Stimulated activated CD4-positive, alpha-beta T cell treated with anti-CD3 and anti-CD28 coated beads, Interleukin-4, amount 100 ng/mL, for 4 hours (primary cell): Measurements from ENCODE around the gene YKT6.
A peak's percentile ranks its signal among the peaks of the same experiment; 100 is the strongest.
"Not testable (repeated sequence)": the region's sequence is repeated elsewhere in the genome, so short reads cannot be mapped to it uniquely, and the experiment has no call there.

Experiments used
- DNase-seq, 2 experiments: peaks; one replicate each; pipeline ENCODE4 v3.0.0-alpha.2; 2020

Gene YKT6

DNA sequence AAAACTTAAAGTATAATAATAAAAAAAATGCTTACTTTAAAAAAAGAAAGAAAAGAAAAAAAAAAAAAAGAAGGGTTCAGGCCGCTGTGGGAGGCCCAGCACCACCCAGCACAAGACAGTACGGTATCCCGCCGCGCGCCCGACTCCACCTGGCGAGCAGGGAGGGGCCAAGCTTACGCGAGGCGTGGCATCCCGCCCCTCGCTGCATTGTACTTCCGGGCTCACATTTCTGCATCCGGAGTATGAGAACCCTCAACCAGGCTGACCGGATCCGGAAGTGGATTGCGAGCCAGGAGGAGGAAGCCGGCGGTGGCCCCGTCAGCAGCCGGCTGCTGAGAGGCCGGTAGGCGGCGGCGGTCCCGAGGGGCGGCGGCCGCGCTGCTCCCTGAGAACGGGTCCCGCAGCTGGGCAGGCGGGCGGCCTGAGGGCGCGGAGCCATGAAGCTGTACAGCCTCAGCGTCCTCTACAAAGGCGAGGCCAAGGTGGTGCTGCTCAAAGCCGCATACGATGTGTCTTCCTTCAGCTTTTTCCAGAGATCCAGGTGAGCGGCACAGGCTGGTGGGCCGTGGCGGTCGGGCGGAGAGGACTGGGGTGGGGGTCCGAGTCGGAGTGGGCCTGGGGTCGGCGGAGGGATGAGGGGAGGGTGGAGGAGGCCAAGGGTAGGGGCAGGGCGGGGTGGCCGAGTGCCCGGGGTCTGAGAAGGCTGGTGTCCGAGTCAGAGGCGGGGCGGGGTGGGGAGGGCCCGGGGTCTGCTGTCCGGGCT lies at the start of gene YKT6:
Gene YKT6 (plus strand): TSS at position 280 of the 763 bp plus-strand sequence. CDS start 158 bp downstream, at position 438.
- peak; percentile 91 to 94 for DNase-seq

DNA sequence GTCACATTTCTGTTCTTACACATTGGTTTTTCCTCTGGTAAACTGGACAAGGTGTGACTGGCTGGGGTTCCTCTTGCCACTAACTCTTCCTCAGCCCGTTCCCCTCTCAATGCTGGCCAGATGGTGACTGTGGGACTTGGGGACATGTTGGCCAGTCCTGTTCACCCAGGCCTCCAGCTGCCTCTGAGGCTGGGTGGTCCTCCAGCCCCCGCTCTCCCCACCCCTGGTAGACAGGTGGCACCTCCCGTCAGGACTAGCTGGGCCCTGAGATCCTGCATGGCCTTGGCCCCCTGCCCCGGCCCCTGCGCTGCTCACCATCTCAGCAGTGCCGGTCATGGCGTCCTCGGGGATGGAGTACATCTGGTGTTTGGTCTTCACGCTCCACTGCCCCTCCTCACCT lies 48.8 kb upstream of the YKT6 start:
- no peak for DNase-seq

DNA sequence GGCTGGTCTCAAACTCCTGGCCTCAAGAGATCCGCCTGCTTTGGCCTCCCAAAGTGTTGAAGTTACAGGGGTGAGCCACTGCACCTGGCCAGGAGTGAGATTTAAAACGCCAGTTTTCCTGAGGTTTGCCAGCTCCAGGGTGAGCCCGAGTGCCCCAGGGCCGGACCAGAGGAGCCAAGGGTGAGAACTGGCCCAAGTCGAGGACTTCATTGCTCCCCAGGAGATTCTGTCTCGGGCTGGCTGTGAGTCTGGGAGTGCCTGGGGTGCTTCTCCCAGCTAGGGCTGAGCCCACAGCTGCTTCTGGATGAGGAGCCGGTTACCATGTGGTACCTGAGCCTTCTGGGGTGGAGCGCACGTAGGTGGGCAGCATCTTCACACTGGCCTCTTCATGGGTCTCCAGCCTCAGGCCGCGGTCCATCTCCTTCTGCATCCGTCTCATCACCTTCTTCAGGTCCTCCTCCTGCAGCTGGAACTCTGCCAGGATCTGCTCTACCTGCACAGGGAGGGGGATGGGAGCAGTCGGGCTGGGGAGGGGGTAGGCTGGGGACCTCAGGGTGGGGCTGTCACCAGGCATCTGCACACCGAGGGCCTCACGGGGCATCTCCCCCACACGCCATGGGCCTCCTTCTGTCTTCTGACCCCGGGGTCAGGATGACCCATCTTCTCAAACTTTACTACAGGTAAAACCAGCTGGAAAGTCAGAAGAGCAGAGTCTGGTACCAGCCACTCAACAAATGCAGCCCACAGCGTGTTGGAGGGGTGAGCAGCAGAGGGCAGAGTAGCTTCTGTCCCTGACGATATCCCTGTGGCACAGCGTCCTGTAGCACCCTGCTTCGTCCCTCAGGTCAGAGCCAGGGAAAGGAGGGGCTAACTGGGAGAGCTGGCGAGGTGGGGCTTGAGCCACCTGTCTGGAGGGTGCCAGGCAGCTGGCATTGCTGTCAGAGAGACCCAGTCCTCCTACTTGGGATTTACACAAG lies 47.5 kb upstream of the YKT6 start:
- DNase-seq = no peak

DNA sequence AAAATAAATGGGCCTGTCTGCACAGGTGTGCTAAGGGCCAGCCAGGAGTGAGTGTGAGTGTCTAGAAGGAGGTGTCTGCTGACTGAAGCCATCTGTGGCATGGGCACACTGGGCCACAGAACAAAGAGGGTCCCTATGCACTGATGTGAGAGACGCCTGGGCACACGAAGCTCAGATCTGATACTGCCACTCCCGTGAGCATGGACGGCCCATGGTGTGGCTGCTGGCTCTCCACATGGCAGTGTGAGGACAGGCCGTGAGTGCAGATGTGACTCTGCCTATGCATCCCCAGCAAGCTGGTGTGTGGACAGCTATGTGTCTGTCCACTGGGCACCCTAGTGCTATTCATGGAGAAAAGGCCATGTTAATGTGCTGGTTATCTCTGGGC lies 46.8 kb upstream of the YKT6 start:
- no peak for DNase-seq

DNA sequence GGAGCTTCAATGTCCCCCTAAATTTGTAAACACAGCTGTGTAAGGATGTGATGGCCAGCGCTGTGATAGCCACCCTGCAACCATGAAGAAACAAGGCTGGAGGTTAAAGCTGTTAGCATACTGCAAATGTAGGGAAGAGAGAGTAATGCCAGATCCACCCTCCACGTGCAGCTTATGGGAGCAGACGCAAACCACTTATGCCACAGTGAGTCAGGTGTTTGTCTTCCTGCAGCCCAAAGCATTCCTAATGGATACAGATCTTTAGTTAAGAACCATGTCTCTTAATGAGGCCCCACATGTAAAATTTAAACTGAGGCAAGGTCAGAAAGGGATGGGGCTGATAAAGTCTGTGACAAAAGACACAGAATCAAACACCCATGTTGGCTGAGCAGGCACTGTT lies 46.1 kb upstream of the YKT6 start:
- no peak for DNase-seq

DNA sequence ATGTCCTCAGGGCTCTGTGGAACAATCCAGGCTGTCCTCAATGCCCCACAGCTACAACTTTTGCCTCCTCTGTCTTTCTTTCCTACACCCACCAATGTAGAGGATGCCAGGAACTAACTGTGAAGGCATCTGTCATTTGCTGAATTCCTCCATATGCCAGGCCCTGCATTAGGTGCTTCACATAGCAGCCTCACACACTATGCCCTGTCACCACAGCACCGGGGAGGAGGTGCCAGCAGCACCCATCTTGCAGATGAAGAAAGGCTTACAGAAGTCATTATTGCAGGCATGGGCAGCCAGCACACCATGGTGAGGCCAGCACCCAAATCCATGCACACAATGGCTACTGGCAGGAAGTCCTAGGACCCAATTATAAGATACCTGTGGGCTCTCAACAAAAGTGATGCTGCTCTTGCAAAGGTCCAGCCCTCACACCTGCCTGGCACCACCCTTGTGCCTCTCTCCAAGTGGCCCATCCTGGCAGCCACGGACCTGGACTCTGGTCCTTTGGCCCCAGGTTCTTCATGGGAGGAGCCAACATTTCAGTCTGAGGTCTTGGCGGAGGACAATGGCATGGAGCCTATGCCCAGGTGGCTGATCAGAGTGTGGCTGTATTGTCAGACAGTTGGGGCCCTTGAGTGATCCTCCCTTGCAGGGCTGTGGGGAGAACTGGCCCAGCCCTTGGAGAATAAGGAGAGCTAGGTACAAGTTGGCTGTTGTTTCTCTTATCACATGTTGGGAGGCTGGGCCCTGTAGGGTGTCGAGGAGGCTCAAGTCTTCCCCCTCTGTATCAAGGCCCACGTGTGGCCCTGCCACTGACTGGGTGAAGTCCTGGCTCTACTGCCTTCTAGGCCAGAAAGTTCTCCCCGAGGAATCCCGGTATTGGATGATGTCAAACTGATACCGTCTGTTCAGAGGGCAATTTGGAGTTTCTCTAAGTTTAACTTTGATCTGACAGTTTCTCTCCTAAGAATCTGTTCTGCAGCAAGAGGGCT lies 45.3 kb upstream of the YKT6 start:
- no peak for DNase-seq

DNA sequence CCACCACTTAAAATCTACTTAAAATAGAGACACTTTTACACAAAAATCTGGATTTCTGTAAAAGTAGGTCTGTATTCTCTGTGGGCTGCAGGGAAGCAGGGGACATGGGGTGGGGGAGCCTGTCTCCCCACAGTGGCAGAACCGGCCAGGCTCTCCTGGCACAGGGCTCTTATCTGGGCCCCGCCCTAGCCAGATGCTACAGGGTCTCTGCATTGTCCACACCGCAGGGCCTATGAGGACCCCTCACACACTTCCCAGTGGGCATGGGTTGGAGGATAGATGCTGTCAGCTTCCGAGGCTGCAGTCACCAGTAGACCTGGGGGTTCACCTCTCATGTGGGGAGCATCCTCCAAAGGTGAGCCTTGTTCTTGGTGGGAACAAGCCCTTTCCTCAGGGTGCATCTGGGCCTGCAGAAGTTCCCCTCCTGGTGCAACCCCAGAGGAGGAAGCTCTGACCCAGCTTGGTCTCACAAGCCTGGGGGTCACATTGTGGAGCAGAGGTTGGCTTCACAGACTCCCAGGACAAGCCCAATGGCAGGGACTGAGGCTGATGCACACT lies 44.2 kb upstream of the YKT6 start:
- no peak for DNase-seq

DNA sequence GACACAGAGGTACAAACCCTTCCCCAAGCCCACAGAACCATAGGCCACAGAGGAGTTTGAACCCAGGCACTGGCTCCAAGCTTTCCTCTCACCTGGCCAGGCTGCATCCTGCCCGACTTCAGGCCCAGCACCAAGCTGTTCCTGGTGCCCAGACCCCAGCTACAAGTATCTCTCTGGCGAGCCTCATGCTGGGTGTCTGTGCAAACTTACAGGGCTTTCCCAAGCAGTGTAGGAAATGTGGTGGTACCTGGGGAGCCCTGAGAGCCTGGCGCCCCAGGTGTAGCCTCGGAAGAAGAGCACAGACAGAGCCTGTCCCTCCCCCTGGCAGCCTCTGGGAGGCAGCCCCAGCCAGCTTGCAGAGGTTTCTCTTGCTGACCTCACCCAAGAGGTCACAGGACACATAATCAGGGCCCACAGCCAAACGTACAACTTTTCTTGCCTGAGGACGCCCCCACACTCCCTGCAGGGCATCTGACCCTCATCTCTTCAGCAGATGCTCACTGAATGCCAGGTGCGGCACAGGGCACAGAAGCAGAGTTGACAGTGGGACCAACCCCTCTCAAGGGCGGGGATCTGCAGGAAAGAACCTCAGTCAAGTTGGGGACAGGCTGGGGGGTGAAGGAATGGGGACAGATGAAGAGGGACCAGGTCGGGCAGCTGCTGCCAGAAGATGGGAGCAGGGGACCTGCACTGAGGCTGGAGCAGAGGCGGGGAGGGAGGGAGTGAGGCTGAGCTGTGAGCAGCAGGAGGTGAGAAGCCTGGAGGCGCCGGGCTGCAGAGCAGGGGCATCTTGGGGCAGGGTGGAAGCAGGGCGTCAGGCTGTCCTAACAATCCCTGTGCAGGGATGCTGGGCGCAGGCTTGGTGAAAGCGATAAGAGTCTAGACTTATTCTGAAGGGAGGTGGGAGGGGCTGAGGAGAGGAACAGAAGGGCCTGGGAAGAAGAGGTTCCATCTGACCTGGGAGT lies 43.4 kb upstream of the YKT6 start:
- no peak for DNase-seq

DNA sequence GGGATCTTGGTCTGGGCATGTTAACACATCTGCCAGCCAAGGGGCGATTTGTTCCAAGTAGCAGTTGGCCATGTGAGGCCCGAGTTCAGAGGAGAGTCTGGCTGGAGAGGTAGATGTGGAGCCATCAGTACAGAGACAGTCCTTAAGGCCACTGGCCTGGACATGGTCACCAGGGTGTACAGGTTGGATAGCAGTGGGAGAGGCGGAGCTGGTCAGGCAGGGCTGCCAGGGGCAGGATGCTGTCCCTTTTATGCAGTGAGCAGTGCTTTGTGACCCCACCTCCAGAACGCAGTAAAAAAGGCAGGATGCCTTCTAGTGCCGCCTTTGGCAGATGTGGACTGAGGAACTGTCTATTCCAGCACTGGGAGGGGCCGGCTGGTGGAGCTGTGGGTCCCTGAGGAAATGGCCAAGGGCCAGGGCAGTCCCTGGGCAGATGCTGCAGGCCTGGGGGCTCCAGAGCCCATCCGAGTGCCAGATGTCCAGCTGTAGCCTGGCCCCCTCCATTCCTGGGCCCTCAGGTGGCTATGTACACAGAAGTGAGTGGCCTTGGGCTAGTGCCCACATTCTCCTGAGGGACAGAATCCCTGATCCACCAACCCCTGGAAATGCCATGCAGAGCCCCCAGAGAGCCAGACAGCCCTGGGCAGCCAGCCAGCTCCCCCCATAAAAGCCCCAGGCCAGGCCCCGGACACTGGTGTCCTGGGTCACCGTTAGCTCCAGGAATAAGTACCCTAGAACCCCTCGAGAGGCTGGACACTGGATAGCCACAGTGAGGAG lies 42.5 kb upstream of the YKT6 start:
- no peak for DNase-seq

DNA sequence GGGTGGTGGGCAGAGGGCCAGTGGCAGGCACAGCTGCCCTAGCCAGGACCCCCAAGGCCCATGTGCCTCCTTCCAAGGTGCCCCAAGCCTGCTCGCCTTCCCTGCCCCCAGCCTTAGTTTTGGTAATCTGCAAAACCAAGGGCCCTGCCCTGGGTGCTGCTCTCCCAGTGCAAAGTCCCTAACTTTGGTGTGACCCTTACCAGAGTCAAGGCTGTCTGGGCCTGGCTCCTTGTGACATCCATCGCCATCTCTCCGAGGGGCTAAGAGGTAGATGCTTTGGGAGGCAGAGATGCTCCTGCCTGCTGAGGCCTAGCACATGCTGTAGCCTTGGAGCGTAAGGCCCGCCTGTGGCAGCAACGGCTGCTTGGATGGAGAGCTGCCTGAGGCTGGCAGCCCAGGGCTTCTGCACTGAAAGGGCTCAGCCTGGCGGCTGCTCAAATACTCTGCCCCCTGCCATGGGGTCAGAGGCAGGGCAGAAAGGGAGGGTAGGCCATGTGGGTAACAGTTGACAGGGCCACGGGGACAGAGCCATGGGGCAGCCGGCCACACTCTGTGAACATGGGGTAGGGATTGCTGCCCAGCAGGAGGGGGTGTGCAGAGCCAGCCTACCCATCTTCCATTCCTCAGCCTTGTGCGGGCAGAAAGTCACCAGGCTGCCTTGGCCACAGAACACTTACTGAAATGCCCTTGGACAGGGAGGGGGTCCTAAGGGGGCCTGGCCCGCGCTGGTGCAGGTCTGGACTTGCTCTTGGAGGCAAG lies 41.7 kb upstream of the YKT6 start:
- no peak for DNase-seq

DNA sequence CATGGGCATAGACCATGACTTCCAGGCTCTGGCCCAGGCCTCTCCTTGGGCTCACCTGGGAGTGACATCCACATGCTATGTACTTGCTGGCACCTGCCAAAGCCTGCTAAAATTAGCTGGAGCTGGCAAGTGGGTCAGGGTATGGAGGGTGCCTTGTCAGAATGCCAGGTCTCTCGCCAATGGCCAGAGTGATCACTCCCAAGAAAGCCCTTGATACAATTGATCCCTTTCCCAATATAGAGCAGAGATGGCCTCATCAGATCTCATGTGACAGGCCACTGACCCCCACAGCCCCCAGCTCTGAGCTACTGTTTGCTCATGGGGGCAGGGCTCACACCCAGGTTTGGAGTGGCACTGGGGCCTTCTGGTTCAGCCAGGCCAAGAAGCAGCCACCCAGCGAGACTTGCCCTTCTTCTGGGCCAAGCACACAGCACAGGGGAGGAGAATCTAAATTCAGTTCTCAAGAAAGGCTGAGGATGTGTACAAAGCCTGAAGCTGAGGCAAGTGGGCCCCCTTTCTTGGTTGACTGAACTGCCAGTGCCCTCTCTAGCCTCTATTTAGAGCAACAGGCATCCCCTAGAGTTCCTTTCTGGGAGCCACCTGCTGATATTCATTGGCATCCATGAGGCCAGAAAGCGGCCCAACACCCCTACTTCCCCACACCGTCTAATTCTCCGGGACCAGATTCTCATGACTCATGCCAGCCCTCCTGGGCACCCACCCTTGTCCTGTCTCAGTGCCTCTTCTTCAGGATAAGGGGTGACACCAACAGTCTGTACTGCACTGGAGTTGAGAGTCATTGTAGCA lies 40.8 kb upstream of the YKT6 start:
- DNase-seq = no peak

DNA sequence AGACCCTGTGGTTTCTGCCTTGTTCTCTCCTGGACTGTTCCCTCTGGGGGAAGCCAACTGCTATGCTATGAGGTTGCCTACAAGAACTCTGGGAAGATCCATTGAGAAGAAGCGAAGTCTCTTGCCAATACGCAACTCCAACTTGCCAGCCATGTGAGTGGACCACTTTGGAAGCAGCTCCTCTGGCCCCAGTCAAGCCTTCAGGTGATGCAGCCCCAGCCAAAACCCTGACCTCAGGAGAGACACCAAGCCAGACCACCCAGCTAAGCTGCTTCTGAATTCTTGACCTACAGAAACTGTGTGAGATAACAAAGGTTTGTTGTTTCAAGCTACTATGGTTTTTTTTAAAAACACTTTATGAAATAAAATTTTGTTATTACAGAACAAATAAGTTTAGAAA lies 39.4 kb upstream of the YKT6 start:
- DNase-seq = no peak

DNA sequence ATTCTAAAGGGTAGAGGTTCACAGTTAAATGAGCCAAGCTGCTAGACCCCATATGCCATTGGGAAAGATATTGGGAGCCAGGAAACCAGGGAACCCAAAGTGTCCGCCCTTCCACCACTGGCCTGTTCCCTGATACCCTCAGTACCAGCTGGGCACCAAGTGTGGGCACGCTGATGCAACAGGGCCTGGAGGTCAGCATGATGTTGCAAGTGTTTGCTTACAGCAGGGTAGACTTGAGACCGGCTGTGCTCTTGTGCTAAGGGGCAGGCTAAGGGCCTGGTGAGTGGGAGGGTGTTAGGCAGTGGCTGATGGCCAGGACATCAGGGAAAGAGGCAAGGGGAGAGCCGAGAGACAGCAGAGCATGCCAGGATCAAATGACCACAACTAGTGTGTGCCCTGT lies 38.6 kb upstream of the YKT6 start:
- no peak for DNase-seq

DNA sequence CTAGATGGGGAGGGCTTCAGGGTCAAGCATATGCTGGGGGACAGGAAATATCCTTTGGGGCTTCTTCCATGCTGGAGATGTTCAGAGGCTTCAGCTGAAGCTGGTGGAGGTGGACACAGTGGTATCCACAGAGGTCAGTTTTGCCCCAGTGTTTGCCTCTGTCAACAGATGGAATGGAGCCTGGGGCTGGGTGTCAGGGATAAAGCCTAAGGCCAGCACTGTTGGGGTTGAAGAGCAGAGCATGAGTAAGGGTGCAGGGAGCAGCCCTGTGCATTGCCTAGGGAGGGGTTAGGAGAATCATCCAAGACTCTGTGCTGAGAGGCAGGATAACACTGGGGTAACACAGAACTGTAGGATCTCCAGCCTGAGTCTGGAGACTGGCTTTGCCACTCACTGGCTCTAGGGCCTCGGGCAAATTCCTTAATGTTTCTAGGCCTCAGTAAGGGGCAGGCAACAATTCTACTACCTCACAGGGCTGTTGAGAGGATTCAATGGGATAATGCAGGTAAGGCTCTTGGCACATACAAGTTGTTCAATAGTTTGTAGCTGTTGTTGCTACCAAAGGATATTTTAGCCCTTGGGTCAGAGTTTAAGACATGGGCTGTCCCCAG lies 37.9 kb upstream of the YKT6 start:
- DNase-seq = no peak

DNA sequence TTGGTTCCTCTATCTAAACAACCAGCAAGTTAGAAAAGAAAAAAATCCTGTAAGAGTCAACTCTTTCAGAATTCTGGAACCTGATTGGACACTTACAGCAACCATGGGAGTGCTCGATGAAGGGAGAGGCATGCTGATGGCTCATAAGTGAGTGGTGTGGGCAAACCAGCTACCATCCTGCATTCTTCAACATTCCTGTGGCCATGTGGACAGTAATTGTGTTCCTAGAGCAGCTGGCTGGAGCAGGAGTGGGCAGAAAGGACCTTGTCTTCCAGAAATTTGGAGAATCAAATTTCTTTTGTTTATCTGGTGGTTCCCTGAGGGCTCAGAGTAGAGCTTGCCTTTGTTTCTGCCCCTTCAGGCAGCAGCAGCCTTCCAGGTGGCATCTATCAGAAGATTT lies 37.2 kb upstream of the YKT6 start:
- DNase-seq = no peak

DNA sequence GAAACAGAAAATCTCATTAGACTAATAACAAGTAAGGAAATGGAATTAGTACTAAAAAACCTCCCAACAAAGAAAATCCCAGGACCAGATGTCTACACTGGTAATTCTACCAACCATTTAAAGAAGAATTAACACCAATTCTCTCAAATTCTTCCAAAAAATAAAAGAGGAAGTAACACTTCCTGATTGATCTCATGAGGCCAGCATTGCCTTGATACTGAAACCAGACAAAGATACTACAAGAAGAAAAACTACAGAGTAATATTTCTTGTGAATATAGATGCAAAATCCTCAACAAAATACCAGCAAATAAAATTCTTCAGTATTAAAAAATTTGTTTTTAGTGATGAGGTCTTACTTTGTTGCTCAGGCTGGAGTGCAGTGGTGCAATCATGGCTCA lies 32.9 kb upstream of the YKT6 start:
- DNase-seq = no peak

DNA sequence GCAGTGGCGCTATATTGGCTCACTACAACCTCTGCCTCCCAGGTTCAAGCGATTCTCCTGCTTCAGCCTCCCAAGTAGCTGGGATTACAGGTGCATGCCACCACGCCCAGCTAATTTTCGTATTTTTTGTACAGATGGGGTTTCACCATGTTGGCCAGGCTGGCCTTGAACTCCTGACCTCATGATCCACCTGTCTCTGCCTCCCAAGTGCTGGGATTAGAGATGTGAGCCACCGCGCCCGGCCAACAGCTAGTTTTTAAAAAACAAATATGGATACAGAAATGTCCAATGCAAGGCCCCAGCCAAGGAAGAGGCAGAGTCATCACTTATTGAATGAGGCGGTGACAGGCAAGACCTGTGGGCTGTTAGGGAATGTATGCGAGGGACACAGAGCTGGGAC lies 28.9 kb upstream of the YKT6 start:
- not testable (repeated sequence) for DNase-seq

DNA sequence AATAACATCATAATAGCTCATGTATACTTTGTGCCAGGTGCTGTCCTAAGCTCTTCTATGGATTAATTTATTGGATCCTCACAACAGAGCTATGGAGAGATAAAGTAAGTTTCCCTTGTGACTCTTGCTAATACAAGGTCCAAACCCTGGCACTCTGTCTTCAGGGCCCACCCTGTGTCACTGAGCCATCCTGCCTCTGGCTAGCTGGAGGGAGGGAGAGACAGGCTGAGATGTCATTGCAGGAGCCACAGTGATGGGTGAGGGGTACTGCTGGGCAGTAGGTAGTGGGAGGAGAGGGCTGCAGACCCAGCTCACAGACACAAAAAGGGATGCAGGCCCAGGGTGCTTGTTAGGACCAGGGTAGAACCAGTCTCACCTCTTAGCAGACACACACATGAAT lies 28.4 kb upstream of the YKT6 start:
- DNase-seq = no peak
